ENCODE measurements around the gene WSCD2. TPM values are rescaled to one million over a fixed set of nuclear protein-coding genes. Genes with fewer than 3 reads are reported as not detected.

Gene WSCD2
- total and polyA plus RNA-seq, 3 donors from 2014 or later: 0.50 to 1.7 (median 0.94) TPM

DNA sequence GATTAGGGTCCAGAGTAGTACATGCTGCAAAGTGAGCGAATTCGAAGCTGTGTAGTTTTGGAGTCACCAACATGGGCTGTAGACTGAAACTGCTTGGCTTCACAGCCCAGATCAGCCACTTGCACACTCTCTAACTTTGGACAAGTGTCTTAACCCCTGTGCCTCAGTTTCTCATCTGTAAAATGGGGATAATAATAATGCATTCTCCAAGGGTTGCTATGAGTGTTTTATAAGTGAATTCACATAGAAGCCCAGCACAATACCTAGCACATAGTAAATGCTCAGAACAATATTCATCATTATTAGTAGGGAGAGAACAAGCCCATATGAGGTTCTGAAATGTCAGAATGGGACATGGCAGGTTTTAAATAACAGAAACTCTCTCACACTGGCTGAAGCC lies 10.4 kb downstream of the WSCD2 start:
- H3K27ac ChIP-seq: no peak overlapping the region
- no peak overlapping the region for H3K4me3 ChIP-seq
- no peaks in the 10 kb centered on the region for H3K9me3 ChIP-seq
- WGBS, 2 donors: 78 to 100% methylated on average over 2 of the region's 2 CpGs
- intact Hi-C loops (cut with DNase I; ENCODE audit: low total_unique reads): no loop called here
- H3K4me1 ChIP-seq: no peaks in the 10 kb centered on the region
- no peak for TF ChIP-seq POLR2A (IDR thresholded peaks at IDR 0.05)
- TF ChIP-seq, protein P1, sequence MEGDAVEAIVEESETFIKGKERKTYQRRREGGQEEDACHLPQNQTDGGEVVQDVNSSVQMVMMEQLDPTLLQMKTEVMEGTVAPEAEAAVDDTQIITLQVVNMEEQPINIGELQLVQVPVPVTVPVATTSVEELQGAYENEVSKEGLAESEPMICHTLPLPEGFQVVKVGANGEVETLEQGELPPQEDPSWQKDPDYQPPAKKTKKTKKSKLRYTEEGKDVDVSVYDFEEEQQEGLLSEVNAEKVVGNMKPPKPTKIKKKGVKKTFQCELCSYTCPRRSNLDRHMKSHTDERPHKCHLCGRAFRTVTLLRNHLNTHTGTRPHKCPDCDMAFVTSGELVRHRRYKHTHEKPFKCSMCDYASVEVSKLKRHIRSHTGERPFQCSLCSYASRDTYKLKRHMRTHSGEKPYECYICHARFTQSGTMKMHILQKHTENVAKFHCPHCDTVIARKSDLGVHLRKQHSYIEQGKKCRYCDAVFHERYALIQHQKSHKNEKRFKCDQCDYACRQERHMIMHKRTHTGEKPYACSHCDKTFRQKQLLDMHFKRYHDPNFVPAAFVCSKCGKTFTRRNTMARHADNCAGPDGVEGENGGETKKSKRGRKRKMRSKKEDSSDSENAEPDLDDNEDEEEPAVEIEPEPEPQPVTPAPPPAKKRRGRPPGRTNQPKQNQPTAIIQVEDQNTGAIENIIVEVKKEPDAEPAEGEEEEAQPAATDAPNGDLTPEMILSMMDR (IDR thresholded peaks at IDR 0.05): no peak
- no peaks in the 10 kb centered on the region for H3K36me3 ChIP-seq (ENCODE audit: low read depth, missing control alignments)
- no peaks in the 10 kb centered on the region for H3K27me3 ChIP-seq
- no peak for DNase-seq

DNA sequence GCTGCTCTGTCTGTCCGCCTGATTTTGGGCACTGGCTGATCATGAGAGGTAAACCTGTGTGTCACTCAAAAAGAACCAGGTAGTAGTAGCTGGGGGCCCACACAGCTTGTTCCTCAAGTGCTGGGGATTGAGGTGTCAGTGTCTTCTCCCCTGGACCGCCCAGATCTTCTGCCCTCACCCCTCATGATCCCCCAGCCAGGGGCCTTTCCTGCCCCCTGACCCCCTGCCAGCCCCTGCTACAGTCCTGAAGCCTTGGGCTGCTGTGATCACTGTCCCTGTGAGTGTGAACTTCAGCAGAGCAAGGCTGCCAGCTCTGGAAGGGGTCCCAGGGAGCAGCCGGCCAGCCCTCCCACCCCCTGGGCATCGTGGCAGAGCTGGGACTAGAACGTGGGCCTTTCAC lies 11.4 kb downstream of the WSCD2 start:
- no peak for DNase-seq
- no peak overlapping the region for H3K4me3 ChIP-seq
- intact Hi-C loops (cut with DNase I; ENCODE audit: low total_unique reads): no loop called here
- no peaks in the 10 kb centered on the region for H3K4me1 ChIP-seq
- no peaks in the 10 kb centered on the region for H3K9me3 ChIP-seq
- 70 to 83% methylated on average over 5 of the region's 5 CpGs for WGBS, 2 donors
- TF ChIP-seq, protein P1 (IDR thresholded peaks at IDR 0.05): no peak
- TF ChIP-seq POLR2A (IDR thresholded peaks at IDR 0.05): no peak
- H3K27ac ChIP-seq: no peak overlapping the region
- no peaks in the 10 kb centered on the region for H3K36me3 ChIP-seq (ENCODE audit: low read depth, missing control alignments)
- no peaks in the 10 kb centered on the region for H3K27me3 ChIP-seq

DNA sequence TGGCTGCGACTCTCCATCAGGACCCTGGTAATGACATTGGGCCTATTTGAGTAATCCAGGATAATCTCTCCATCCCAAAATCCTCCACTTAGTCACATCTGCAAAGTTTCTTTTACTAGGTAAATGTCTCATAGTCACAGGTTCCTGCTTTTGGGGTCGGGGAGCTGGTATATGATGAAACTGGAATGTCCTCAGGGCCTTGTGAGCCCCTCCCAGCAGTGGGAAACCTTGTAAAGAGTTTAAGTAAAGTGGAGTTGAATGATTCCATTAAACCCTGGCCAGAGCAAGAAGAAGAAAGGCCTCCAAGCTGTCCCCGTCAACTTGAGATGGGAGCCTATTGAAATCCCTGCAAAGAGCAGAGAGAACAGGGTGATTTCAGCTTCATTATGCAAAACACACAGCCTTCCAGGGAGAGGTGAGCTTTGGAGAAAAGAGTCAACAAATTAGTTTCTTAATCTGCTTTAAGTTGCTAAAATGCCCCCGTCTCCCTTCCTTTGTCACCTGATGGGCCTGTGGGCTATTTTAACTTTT lies 12.6 kb downstream of the WSCD2 start:
- Histone ChIP-seq H3K27ac (no peak overlapping the region), H3K36me3 (ENCODE audit: low read depth, missing control alignments) (no peaks in the 10 kb centered on the region), H3K4me1 (no peaks in the 10 kb centered on the region), H3K27me3 (no peaks in the 10 kb centered on the region), H3K9me3 (no peaks in the 10 kb centered on the region), H3K4me3 (no peak overlapping the region)
- TF ChIP-seq, protein P1 (IDR thresholded peaks at IDR 0.05): no peak
- TF ChIP-seq POLR2A (IDR thresholded peaks at IDR 0.05): no peak
- intact Hi-C loops (cut with DNase I; ENCODE audit: low total_unique reads): no loop called here
- no peak for DNase-seq
- 71 to 81% methylated on average over 4 of the region's 4 CpGs for WGBS, 2 donors

DNA sequence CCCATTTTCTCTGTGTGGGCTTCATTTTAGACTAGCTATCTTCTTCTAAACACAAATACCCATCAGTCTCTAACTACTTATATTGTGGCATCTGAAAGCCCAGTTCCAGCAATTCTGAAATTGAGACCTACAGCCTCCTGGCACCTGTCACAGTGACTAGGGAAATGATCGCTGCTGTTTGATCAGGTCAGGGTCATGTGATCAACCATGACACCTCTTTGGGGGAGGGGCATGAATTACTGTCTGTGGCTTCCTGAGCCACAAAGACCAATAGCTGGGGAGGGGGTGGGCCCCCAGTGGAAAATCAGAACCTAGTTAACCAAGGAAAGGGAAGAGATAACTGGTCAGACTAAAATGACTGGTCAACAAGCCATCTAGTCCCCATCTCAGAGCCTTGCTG lies 14.1 kb downstream of the WSCD2 start:
- intact Hi-C loops (cut with DNase I; ENCODE audit: low total_unique reads): no loop called here
- no peak for DNase-seq
- no peak for TF ChIP-seq POLR2A (IDR thresholded peaks at IDR 0.05)
- TF ChIP-seq, protein P1 (IDR thresholded peaks at IDR 0.05): no peak
- Histone ChIP-seq H3K27ac (no peak overlapping the region), H3K27me3 (no peaks in the 10 kb centered on the region), H3K4me3 (no peak overlapping the region), H3K9me3 (no peaks in the 10 kb centered on the region), H3K36me3 (ENCODE audit: low read depth, missing control alignments) (no peaks in the 10 kb centered on the region), H3K4me1 (no peaks in the 10 kb centered on the region)
- 56 to 90% methylated on average over 1 of the region's 1 CpG for WGBS, 2 donors

DNA sequence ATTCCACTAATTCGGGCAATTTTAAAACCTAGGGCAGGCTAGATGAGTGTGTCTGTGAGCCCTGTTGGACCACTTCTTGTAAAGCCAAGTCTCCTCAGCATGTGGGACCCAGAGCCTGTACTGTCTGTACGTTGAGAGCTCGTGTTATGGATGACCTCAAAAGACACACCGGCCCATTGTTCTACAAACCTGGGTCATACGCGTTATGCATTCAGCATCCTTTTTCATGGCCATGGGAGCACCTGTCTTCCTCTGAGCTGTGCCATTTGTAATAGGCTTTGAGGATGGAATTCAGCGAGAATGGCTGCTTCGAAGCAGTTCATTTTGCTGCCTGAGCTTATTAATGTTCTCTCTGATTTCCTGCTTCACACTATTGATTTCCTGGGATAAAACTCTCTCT lies 15.0 kb downstream of the WSCD2 start:
- Histone ChIP-seq H3K9me3 (no peaks in the 10 kb centered on the region), H3K36me3 (ENCODE audit: low read depth, missing control alignments) (no peaks in the 10 kb centered on the region), H3K27ac (no peak overlapping the region), H3K27me3 (no peaks in the 10 kb centered on the region), H3K4me1 (no peaks in the 10 kb centered on the region), H3K4me3 (no peak overlapping the region)
- no peak for DNase-seq
- TF ChIP-seq, protein P1 (IDR thresholded peaks at IDR 0.05): no peak
- TF ChIP-seq POLR2A (IDR thresholded peaks at IDR 0.05): no peak
- 75 to 86% methylated on average over 8 of the region's 8 CpGs for WGBS, 2 donors
- intact Hi-C loops (cut with DNase I; ENCODE audit: low total_unique reads): no loop called here
